LNCaP clone FGC (cell line): ENCODE results near the gene PHF20.

Experiments used
- DNase-seq: peaks from one replicate; pipeline ENCODE4 v3.0.0-alpha.2; 2011; ENCODE audit warnings: low read depth
- H3K4me3 ChIP-seq: 2 replicates; pipeline ENCODE4 v1.5.1; 2011; ENCODE audit warnings: mild to moderate bottlenecking, low read depth, low read length, control low read depth
- CTCF ChIP-seq: IDR thresholded peaks from 2 replicates; pipeline ENCODE4 v1.5.1; 2012; ENCODE audit warnings: mild to moderate bottlenecking; ENCODE audit not compliant: control insufficient read depth, insufficient read depth; ENCODE audit errors: extremely low read depth

Gene PHF20

GRCh38 chr20:35729836-35730582, 41.8 kb upstream of the PHF20 start:
- no peak for DNase-seq
- no peak for TF ChIP-seq CTCF
- H3K4me3 ChIP-seq = no peak overlapping the region

GRCh38 chr20:35730583-35731468, 41.0 kb upstream of the PHF20 start:
- no peak for DNase-seq
- TF ChIP-seq CTCF = no peak
- H3K4me3 ChIP-seq = no peak overlapping the region

GRCh38 chr20:35731469-35731788, 40.4 kb upstream of the PHF20 start:
- no peak overlapping the region for H3K4me3 ChIP-seq
- TF ChIP-seq CTCF = no peak
- no peak for DNase-seq

GRCh38 chr20:35731862-35732643, 39.8 kb upstream of the PHF20 start:
- TF ChIP-seq CTCF = no peak
- H3K4me3 ChIP-seq = no peak overlapping the region
- DNase-seq = no peak

- DNase-seq = no peak
- H3K4me3 ChIP-seq = no peak overlapping the region
These were observed 39.2 kb upstream of the PHF20 start for GRCh38 chr20:35732644-35732982.

GRCh38 chr20:35734374-35734773, 37.4 kb upstream of the PHF20 start:
- DNase-seq = no peak
- H3K4me3 ChIP-seq = no peak overlapping the region
- no peak for TF ChIP-seq CTCF

More at GRCh38 chr20:35732644-35732982, 39.2 kb upstream of the PHF20 start:
- no peak for TF ChIP-seq CTCF
